ENCODE results near the gene CEP95.

DNA sequence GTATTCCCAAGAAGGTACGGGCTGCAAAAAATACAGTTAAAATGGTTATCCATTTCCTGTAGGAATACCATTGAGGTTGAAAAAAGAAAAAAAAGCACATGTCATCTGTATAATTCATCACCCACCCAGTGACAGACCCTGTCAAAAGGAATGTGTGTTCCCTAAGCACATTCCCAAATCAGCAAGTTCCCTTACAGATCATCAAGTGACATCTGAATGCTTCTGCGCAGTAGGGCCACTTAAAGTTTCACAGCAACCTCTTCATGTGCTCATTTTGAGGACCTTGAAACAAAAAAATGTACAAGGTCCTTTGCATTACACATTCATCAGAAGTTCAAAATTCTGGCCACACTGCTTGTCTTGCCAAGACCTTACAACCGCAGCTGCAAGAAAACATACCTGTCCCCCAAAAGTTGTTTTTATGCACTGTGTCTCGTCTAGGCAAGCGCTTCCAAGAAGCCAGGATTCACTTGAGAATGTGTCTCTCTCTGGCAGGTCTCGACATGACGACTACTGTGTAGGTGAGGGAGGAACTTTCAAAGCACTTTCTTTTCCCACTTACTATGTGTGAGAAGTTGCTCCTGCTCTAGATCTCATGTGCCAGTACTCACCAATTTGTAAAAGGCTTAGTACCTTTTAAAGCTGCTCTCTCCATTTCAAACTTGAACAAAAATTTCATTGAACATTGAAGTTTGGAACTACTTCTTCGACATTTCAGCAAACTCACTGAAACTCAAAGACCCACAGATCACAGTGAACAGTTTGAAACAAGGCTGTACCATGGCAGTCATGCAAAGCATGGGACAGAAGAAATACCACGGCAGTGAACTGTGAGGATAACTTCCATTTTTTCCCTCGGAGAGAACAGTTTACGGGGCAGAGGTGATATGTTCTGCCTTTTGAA is 5.7 kb upstream of the CEP95 start:
- no peak; the same call in 1 of the 2 replicates for TF ChIP-seq POLR2AphosphoS5 (IDR thresholded peaks at IDR 0.05; ENCODE audit: low read depth, low read length)
- TF ChIP-seq SIN3A (IDR thresholded peaks at IDR 0.05; ENCODE audit: borderline replicate concordance, insufficient read depth, low read length), result no peak
- TF ChIP-seq REST (IDR thresholded peaks at IDR 0.05; ENCODE audit: insufficient read depth in 1 of 2, low read depth in 2 of 2, low read length in 2 of 2), result no peak

All from PFSK-1 (cell line).